Ishikawa (cell line): ENCODE data around the gene IQCM.

Source experiments
- CEBPB ChIP-seq: IDR thresholded peaks from 2 replicates; pipeline ENCODE4 v1.6.1; 2012
- CREB1 ChIP-seq: IDR thresholded peaks from 2 replicates; pipeline ENCODE4 v1.6.1; 2012; ENCODE audit warnings: low read depth
- EGR1 ChIP-seq: IDR thresholded peaks from 2 replicates; pipeline ENCODE4 v1.6.1; 2012
- EP300 ChIP-seq: IDR thresholded peaks from 2 replicates; pipeline ENCODE4 v1.6.1; 2012; ENCODE audit warnings: borderline replicate concordance
- FOXM1 ChIP-seq: IDR thresholded peaks from 2 replicates; pipeline ENCODE4 v1.6.1; 2012; ENCODE audit warnings: low read depth, borderline replicate concordance
- MAX ChIP-seq: IDR thresholded peaks from 2 replicates; pipeline ENCODE4 v1.6.1; 2012
- NFIC ChIP-seq: IDR thresholded peaks from 2 replicates; pipeline ENCODE4 v1.6.1; 2012
- RAD21 ChIP-seq: IDR thresholded peaks from 2 replicates; pipeline ENCODE4 v1.6.1; 2012; ENCODE audit warnings: low read depth
- TAF1 ChIP-seq: IDR thresholded peaks from 2 replicates; pipeline ENCODE4 v1.6.1; 2012; ENCODE audit warnings: low read depth, mild to moderate bottlenecking
- TCF12 ChIP-seq: IDR thresholded peaks from 2 replicates; pipeline ENCODE4 v1.6.1; 2012; ENCODE audit warnings: low read depth
- TEAD4 ChIP-seq: IDR thresholded peaks from 2 replicates; pipeline ENCODE4 v1.6.1; 2012
- YY1 ChIP-seq: IDR thresholded peaks from 2 replicates; pipeline ENCODE4 v1.6.1; 2012; ENCODE audit warnings: low read depth
- ZBTB7A ChIP-seq: IDR thresholded peaks from 2 replicates; pipeline ENCODE4 v1.6.1; 2012; ENCODE audit warnings: low read depth
- TF ChIP-seq, protein P1 (sequence below): IDR thresholded peaks from 2 replicates; pipeline ENCODE4 v1.6.1; 2012; ENCODE audit warnings: low read depth, mild to moderate bottlenecking
- TF ChIP-seq, protein P2 (sequence below): IDR thresholded peaks from 2 replicates; pipeline ENCODE4 v1.6.1; 2012

IQCM gene

DNA sequence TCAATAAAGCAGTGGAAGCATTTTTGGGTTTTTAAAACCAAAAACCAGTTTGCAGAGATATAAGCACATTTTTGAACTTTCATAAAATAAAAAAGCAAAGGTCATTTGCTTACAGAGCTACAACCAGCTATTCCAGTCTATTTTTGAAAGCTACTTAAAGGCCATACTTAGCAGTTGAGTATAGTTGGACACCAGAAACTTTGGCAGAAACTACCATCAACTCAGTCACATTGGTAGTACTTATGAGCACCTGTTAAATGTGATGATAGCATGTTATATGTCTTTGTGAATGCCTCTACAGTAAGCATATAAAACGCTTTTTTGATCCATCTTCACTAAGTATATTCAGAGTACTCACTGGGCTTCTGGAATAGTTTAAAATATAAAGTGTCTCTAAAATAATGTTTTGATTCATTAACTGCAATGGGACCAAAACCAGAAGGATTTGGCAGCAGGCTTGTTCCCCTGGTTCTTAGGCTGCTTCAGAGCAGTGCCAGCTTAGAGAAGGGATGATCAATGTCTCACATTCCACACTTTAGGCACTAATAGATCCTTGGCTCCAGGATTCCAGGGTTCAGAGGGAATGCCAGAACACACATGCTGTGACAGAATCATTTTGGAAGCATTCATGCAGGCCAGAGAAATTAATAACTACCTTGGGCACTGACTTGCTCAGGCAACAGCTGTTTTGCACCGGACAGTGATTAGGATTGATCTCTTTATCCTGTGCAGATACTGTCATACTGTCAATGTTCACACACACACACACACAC lies 103.9 kb downstream of the IQCM start:
- TF ChIP-seq TCF12: no peak
- TF ChIP-seq, protein P1, sequence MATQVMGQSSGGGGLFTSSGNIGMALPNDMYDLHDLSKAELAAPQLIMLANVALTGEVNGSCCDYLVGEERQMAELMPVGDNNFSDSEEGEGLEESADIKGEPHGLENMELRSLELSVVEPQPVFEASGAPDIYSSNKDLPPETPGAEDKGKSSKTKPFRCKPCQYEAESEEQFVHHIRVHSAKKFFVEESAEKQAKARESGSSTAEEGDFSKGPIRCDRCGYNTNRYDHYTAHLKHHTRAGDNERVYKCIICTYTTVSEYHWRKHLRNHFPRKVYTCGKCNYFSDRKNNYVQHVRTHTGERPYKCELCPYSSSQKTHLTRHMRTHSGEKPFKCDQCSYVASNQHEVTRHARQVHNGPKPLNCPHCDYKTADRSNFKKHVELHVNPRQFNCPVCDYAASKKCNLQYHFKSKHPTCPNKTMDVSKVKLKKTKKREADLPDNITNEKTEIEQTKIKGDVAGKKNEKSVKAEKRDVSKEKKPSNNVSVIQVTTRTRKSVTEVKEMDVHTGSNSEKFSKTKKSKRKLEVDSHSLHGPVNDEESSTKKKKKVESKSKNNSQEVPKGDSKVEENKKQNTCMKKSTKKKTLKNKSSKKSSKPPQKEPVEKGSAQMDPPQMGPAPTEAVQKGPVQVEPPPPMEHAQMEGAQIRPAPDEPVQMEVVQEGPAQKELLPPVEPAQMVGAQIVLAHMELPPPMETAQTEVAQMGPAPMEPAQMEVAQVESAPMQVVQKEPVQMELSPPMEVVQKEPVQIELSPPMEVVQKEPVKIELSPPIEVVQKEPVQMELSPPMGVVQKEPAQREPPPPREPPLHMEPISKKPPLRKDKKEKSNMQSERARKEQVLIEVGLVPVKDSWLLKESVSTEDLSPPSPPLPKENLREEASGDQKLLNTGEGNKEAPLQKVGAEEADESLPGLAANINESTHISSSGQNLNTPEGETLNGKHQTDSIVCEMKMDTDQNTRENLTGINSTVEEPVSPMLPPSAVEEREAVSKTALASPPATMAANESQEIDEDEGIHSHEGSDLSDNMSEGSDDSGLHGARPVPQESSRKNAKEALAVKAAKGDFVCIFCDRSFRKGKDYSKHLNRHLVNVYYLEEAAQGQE: no peak
- no peak for TF ChIP-seq CEBPB
- TF ChIP-seq NFIC: no peak
- no peak for TF ChIP-seq CREB1
- no peak for TF ChIP-seq YY1
- TF ChIP-seq MAX: no peak
- TF ChIP-seq FOXM1: no peak
- no peak for TF ChIP-seq EP300
- no peak for TF ChIP-seq RAD21
- TF ChIP-seq EGR1: no peak
- TF ChIP-seq, protein P2, sequence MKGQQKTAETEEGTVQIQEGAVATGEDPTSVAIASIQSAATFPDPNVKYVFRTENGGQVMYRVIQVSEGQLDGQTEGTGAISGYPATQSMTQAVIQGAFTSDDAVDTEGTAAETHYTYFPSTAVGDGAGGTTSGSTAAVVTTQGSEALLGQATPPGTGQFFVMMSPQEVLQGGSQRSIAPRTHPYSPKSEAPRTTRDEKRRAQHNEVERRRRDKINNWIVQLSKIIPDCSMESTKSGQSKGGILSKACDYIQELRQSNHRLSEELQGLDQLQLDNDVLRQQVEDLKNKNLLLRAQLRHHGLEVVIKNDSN: no peak
- TF ChIP-seq ZBTB7A: no peak
- TF ChIP-seq TEAD4: no peak
- no peak for TF ChIP-seq TAF1

DNA sequence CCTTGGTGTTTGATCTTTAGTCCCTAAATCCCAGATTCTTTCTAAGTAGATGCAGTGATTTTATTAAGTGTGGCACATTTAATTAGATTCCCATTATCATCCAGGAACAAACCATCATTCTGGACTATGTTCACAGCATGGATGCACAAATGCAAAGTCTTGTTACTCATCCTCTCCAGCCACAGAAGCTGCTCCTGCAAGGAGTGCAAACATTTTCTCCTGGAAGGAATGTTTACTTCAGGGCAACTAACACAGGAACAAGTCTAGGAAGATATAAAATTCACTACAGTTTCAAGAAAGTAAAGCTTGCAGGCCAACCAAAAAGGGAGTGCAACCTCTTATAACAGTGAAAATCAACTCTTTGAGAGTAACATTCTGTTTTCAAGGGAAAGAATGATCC lies 106.0 kb downstream of the IQCM start:
- TF ChIP-seq TCF12 (no peak), MAX (no peak), EP300 (no peak), TEAD4 (no peak), ZBTB7A (no peak), TAF1 (no peak), NFIC (no peak), CREB1 (no peak), FOXM1 (no peak), YY1 (no peak), CEBPB (no peak), EGR1 (no peak), RAD21 (no peak)
- TF ChIP-seq, protein P1: no peak
- TF ChIP-seq, protein P2: no peak

DNA sequence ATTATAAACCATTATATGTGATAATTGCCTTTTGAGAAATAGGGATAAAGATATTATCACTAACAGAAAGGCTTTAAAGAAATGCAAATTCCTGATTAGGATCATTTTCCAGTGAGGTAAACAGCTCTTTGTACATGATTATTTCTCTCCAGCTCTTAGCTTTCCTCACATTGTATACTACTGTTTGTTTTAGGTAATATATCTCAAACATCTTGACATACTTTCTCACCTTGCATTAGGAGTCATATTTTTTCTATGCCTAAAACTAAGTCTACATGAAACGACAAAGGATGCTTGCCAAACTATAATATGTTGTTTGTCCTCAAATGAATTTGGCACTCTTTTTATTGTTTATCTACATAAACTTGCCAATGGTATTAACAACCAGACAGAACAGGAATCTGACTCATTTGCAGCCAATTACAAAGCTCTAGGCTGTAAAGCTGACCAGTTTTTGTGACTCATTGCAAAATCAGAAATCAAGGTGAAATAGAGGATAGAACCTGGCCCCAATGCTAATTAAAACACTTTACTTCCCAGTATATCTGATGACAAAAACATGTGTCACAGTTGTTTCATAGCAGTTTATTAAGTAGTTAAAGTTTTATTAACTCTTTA lies 107.0 kb downstream of the IQCM start:
- TF ChIP-seq YY1 (no peak), ZBTB7A (no peak)

DNA sequence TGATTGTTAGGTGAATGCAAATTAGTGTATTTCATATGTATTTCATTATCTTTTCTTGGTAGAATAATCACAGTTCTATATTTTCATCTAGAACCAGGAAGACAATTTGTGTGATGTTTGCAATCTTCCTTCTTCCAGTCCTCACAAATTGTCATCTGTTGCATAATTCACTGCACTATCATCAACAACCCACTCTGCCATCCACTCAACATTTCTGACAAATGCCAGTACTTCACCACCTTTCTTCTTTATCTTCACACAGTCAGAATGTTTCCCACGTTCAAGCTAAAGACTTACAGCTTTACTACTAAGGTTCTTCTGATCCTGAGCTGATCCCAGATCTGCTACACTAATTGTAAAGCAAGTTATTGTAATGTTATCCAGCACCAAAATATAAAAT lies 107.8 kb downstream of the IQCM start:
- TF ChIP-seq YY1 (no peak), FOXM1 (no peak), EP300 (no peak), TAF1 (no peak), ZBTB7A (no peak), EGR1 (no peak), NFIC (no peak), TCF12 (no peak), TEAD4 (no peak)
- TF ChIP-seq, protein P2: no peak

GRCh38 chr4:149706942-149707341 lies 108.7 kb downstream of the IQCM start:
- no peak for TF ChIP-seq CREB1
- TF ChIP-seq, protein P2: no peak
- TF ChIP-seq ZBTB7A: no peak
- no peak for TF ChIP-seq CEBPB
- TF ChIP-seq YY1: no peak
- no peak for TF ChIP-seq EGR1
- TF ChIP-seq EP300: no peak
- no peak for TF ChIP-seq MAX
- TF ChIP-seq TCF12: no peak
- TF ChIP-seq TAF1: no peak
- TF ChIP-seq TEAD4: no peak
- no peak for TF ChIP-seq RAD21
- TF ChIP-seq, protein P1: no peak
- no peak for TF ChIP-seq FOXM1
- no peak for TF ChIP-seq NFIC
